Heart left ventricle (tissue), 16 donors: ENCODE data around the gene GAP43. TPM values are rescaled to one million over a fixed set of nuclear protein-coding genes. Genes with fewer than 3 reads are reported as not detected.

Experiments
- ATAC-seq, 4 donors: fragments of 200-7000 bp; cut with Tn5 transposase; one replicate each; pipeline ENCODE4 v1.9.1; 2020 to 2022; ENCODE audit warnings: moderate library complexity in 4 of 4, mild to moderate bottlenecking in 3 of 4, moderate number of reproducible peaks in 1 of 4
- DNase-seq, 5 donors: peaks; one replicate each; pipeline ENCODE4 v3.0.0-alpha.2; 2020
- H3K27ac ChIP-seq, 12 donors: fragments of 200-600 bp; sonication (generic) in 4 of 12; one replicate each; pipeline versions ENCODE4 v1.5.0 to v1.8.0; 2016 to 2022; ENCODE audit warnings: mild to moderate bottlenecking in 2 of 12
- H3K27me3 ChIP-seq, 9 donors: fragments of 200-600 bp; sonication (generic) in 2 of 9; one replicate each; pipeline versions ENCODE4 v1.5.1 to v1.8.0; 2016 to 2022; ENCODE audit warnings: mild to moderate bottlenecking in 3 of 9
- H3K36me3 ChIP-seq, 9 donors: fragments of 200-600 bp; sonication (generic) in 2 of 9; one replicate each; pipeline versions ENCODE4 v1.5.0 to v1.8.0; 2018 to 2022; ENCODE audit warnings: mild to moderate bottlenecking in 2 of 9
- H3K4me1 ChIP-seq, 12 donors: fragments of 200-600 bp; sonication (generic) in 4 of 12; one replicate each; pipeline versions ENCODE4 v1.5.0 to v1.8.0; 2016 to 2022; ENCODE audit warnings: mild to moderate bottlenecking in 3 of 12
- H3K4me3 ChIP-seq, 12 donors: fragments of 200-600 bp; sonication (generic) in 4 of 12; one replicate each; pipeline versions ENCODE4 v1.5.0 to v1.8.0; 2017 to 2022; ENCODE audit warnings: mild to moderate bottlenecking in 9 of 12, moderate library complexity in 4 of 12
- H3K9me3 ChIP-seq, 12 donors: fragments of 200-600 bp; sonication (generic) in 4 of 12; one replicate each; pipeline versions ENCODE4 v1.5.0 to v1.8.0; 2016 to 2022; ENCODE audit warnings: mild to moderate bottlenecking in 1 of 12
- POLR2A ChIP-seq, 2 donors: fragments of 450-650 bp; IDR thresholded peaks; one replicate each; pipeline ENCODE4 v1.6.1; 2017; ENCODE audit warnings: antibody characterized with exemption in 2 of 2, mild to moderate bottlenecking in 2 of 2, moderate library complexity in 2 of 2
- WGBS, 4 donors: extraction: QIAGEN DNeasy Blood & Tissue Kit in 2 of 4; methylation state at CpG; one replicate each; pipeline versions ENCODE4 v1.1.5 to v1.1.7; 2013 to 2018; 5-methylcytosine and 5-hydroxymethylcytosine counted together
- intact Hi-C, 10 donors: fragments of 100-400 bp; cut with DNase I; formaldehyde crosslinking; loops; one replicate each; pipeline versions ENCODE4 v1.11.1 to v1.14.2; 2022
- polyA plus RNA-seq, 2 donors: library from polyadenylated mRNA; stranded (reverse); fragments of 200-250 nt; gene quantifications; one replicate each; pipeline ENCODE4 v1.2.3, GENCODE V29; 2013
- total RNA-seq, 9 donors: library from RNA; depleted of rRNA in 2 of 9; stranded (reverse); fragments of >200 nt in 2 of 9; fragmentation: NEBNext Ultra II Directional in 3 of 9; extraction: Animal tissue kit (Norgen Biotek cat#: 25700) in 3 of 9; gene quantifications; one replicate each; pipeline versions ENCODE4 v1.1.0 to v1.2.4, GENCODE V29; 2016 to 2023
- TF ChIP-seq, protein P1 (sequence below), 12 donors: fragments of 200-600 bp; sonication (generic) in 4 of 12; IDR thresholded peaks; one replicate each; pipeline versions ENCODE4 v1.5.0 to v1.8.0; 2018 to 2022; ENCODE audit warnings: antibody characterized with exemption in 12 of 12, mild to moderate bottlenecking in 5 of 12
- donor health status: ischemic (EF 13 %, LVEDD 7.1; RV severe dilation, severe dysfunction).
- donor health status: healthy with polysubstance abuse.
- donor health status: DM: no; HTN: yes; CAD: no.
- donor health status: DM: no; HTN: no; CAD: no.
- donor health status: ischemic (EF 25% LVEDD 6.9; RV normal size, moderate dysfunction).
- donor health status: ischemic (EF 25% LVEDD 5.7; RV mildly dilated, moderate dysfunction).
- donor health status: healthy.
- donor health status: DM: yes; HTN: yes; CAD: no.
- donor health status: ischemic (EF 35%, LVEDD 5.7; RV mildly dilated, moderate dysfunction).
- donor health status: nonischemic (EF 11% LVEDD 7.7; RV severe dilation, severe dysfunction).
- donor health status: DM: yes; HTN: yes; CAD: no.
- donor health status: PGD.
- donor health status: ischemic (EF 29% LVEDD 5.4; RV normal size, mild dysfunction).
- donor health status: nonischemic (EF 23%, LVEDD 6.1; RV moderate dilation, normal function).

Gene GAP43
- total and polyA plus RNA-seq, 11 donors: 0.11 to 4.7 (median 1.2) TPM; not detected in 1

DNA sequence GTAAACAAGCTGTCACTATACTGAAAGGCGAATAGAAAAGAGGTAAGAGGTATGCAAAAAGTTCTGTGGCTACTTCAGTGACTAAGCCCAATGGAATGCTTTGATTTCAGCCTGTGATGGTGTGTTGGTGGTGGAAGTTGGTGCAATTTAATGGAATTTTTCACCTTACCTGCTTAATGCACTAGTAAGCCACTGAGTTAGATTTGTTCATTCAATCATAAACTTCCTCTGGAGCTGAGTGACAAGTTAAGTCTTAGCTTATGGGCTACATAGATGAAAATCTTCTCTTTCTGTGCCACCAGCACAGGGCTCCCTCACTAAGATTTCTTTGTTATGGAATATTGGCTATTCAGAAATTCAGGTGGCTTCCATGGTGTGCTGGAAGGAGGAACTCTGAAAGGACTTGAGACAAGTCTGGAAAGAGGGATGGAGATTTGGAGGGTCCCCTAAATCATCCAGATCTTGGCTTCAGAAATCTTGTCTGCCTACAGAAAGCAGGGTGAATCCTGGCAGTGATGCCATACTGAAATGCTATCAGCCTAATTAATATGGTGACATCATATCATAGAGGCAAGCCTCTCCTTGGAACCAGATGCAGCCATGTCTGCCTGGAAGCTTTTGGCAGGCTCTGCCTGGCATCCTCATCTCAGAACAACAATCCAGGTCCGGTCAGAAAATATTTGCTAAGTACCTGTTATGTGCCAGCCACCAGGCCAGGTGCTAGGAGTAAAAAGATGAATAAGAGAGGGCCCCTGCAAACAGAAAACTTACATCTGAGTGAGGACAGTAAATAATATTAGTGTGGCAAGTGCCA lies 8.1 kb upstream of the GAP43 start:
- WGBS, 4 donors: 78 to 90% (median 86%) methylated on average over 2 of the region's 2 CpGs
- Histone ChIP-seq H3K4me3 (no peak overlapping the region), H3K4me1 (no peaks in the 10 kb centered on the region), H3K9me3 (peaks cover 0 to 7% (median 0%) of the 10 kb centered on the region in 12 donors), H3K36me3 (no peaks in the 10 kb centered on the region), H3K27me3 (no peaks in the 10 kb centered on the region), H3K27ac (no peak overlapping the region)
- intact Hi-C loops: no loop called here
- no peak for TF ChIP-seq POLR2A (IDR thresholded peaks at IDR 0.05)
- TF ChIP-seq, protein P1, sequence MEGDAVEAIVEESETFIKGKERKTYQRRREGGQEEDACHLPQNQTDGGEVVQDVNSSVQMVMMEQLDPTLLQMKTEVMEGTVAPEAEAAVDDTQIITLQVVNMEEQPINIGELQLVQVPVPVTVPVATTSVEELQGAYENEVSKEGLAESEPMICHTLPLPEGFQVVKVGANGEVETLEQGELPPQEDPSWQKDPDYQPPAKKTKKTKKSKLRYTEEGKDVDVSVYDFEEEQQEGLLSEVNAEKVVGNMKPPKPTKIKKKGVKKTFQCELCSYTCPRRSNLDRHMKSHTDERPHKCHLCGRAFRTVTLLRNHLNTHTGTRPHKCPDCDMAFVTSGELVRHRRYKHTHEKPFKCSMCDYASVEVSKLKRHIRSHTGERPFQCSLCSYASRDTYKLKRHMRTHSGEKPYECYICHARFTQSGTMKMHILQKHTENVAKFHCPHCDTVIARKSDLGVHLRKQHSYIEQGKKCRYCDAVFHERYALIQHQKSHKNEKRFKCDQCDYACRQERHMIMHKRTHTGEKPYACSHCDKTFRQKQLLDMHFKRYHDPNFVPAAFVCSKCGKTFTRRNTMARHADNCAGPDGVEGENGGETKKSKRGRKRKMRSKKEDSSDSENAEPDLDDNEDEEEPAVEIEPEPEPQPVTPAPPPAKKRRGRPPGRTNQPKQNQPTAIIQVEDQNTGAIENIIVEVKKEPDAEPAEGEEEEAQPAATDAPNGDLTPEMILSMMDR (IDR thresholded peaks at IDR 0.05): no peak
- ATAC-seq: no peak
- no peak for DNase-seq

DNA sequence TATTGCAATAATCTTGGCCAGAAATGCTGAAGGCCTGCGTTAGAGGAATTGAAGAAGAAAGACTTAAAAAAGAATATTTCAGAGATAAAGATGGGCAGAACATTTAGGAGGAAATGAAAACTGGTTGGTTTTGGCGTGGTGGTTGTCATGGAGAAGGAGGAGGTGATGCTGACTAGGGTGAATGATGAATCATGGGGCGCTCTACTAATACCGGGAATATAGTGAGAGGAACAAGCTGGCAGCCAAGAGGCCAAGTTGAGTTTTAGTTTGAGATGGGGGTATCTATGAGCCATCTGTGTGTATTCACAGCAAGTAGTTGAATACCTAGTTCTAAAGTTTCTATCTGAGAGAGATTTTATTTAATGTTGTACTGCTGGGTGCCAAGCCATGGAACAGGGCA lies 6.8 kb upstream of the GAP43 start:
- ATAC-seq (no peak), DNase-seq (no peak)
- H3K36me3 ChIP-seq: no peaks in the 10 kb centered on the region
- intact Hi-C loops: no loop called here
- no peak overlapping the region for H3K27ac ChIP-seq
- TF ChIP-seq, protein P1 (IDR thresholded peaks at IDR 0.05): no peak
- no peak for TF ChIP-seq POLR2A (IDR thresholded peaks at IDR 0.05)
- H3K27me3 ChIP-seq: no peaks in the 10 kb centered on the region
- no peak overlapping the region for H3K4me3 ChIP-seq
- H3K9me3 ChIP-seq: peaks cover 0 to 7% (median 0%) of the 10 kb centered on the region in 12 donors
- no peaks in the 10 kb centered on the region for H3K4me1 ChIP-seq
- 85 to 94% (median 90%) methylated on average over 4 of the region's 4 CpGs for WGBS, 4 donors

DNA sequence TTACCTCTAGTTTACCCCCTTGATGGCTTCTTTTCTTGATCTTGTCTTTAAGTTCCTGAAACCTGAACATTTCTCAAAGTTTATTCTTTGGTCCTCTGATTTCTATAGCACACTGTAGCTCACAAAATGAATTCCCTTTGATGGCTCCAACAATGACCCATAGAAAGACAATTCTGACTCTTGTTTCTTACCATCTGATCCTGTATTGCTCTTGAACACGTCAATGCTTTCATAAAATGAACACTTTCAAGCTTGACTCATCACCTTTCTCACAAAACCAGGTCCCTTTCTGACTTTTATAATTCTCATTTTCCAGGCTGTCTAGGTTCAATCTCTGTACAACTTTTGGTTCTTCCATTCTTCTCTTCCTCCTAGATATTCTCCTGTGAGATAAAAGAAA lies 5.7 kb upstream of the GAP43 start:
- no peak for TF ChIP-seq POLR2A (IDR thresholded peaks at IDR 0.05)
- TF ChIP-seq, protein P1 (IDR thresholded peaks at IDR 0.05): no peak
- Histone ChIP-seq H3K9me3 (peaks cover 0 to 2% (median 0%) of the 10 kb centered on the region in 12 donors), H3K4me1 (no peaks in the 10 kb centered on the region), H3K27ac (no peak overlapping the region), H3K4me3 (no peak overlapping the region), H3K27me3 (no peaks in the 10 kb centered on the region), H3K36me3 (no peaks in the 10 kb centered on the region)
- intact Hi-C loops: no loop called here
- no peak for DNase-seq
- WGBS, 4 donors: 83 to 90% (median 86%) methylated on average over 1 of the region's 1 CpG
- ATAC-seq: no peak

DNA sequence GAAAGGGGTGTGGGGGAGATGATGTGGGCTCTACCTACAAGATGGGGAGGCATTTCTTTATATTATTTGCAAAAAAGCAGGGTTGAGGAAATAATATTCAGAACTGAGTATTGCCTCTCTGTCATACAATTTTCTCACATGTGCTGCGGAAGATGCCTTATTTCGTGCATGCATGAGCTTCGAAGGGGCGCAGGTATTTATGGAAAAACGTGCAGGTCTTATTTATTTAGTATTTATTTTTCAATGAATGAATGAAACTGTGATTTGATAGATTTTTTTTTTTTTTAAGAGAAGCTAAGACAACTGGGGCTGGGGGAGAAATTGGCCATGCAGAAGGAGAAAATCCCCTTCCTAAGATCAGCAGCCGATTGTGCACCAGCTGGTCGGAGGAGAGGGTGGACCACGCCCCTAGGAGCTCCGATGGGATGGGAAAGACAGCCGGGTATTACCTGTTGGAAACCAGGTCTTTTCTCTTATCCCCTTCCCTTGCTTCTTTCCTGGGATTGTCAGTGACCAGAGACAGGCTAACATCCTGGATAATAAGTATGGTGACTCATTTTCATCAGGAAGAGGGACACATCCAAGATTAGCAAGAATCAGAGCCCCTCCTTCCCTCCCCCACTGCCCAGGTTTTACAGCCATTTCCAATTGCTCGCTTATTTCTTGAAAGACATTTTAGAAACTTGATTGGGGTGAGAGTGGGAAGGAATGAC lies 875 bp downstream of the GAP43 start:
- 9 to 17% (median 14%) methylated on average over 11 of the region's 11 CpGs for WGBS, 4 donors
- peaks cover 0 to 11% (median 8%) of the 10 kb centered on the region in 12 donors for H3K4me1 ChIP-seq
- intact Hi-C loops: no loop called here
- TF ChIP-seq POLR2A (IDR thresholded peaks at IDR 0.05): no peak
- TF ChIP-seq, protein P1 (IDR thresholded peaks at IDR 0.05): no peak
- DNase-seq (no peak), ATAC-seq (peak in 1 of 4 donors; percentile 10)
- no peak overlapping the region for H3K27ac ChIP-seq
- H3K4me3 ChIP-seq: peak overlapping the region in 10 of 12 donors; percentile 22 to 58 (median 43)
- H3K9me3 ChIP-seq: no peaks in the 10 kb centered on the region
- peaks cover 0 to 25% (median 9%) of the 10 kb centered on the region in 9 donors for H3K27me3 ChIP-seq
- H3K36me3 ChIP-seq: no peaks in the 10 kb centered on the region
